Smooth muscle cell (in vitro differentiated cells): ENCODE data around the gene CCDC120. TPM values are rescaled to one million over a fixed set of nuclear protein-coding genes. Genes with fewer than 3 reads are reported as not detected.

Source experiments
- DNase-seq: peaks from one replicate; lab custom pipeline; 2025; ENCODE audit not compliant: unreplicated experiment; lab: John Stamatoyannopoulos, UW
- H2AFZ ChIP-seq: fragments of 200-600 bp; sonication (generic); 2 replicates; pipeline ENCODE4 v1.6.0; 2016; ENCODE audit warnings: antibody characterized with exemption, low read depth, mild to moderate bottlenecking
- H3F3A ChIP-seq: fragments of 200-600 bp; sonication (generic); 2 replicates; pipeline ENCODE4 v1.6.0; 2017; ENCODE audit warnings: antibody characterized with exemption, low read depth
- H3K27ac ChIP-seq: fragments of 200-600 bp; sonication (generic); 2 replicates; pipeline ENCODE4 v1.5.1; 2016; ENCODE audit warnings: low read depth, mild to moderate bottlenecking
- H3K27me3 ChIP-seq: fragments of 200-600 bp; sonication (generic); 2 replicates; pipeline ENCODE4 v1.6.1; 2016; ENCODE audit warnings: low read depth, mild to moderate bottlenecking
- H3K36me3 ChIP-seq: fragments of 200-600 bp; sonication (generic); 2 replicates; pipeline ENCODE4 v1.5.1; 2016; ENCODE audit warnings: low read depth
- H3K4me1 ChIP-seq: fragments of 200-600 bp; sonication (generic); 2 replicates; pipeline ENCODE4 v1.5.1; 2016; ENCODE audit warnings: low read depth
- H3K4me2 ChIP-seq: fragments of 200-600 bp; sonication (generic); 2 replicates; pipeline ENCODE4 v1.6.0; 2016; ENCODE audit warnings: mild to moderate bottlenecking
- H3K4me3 ChIP-seq: fragments of 200-600 bp; sonication (generic); 2 replicates; pipeline ENCODE4 v1.5.1; 2016; ENCODE audit warnings: mild to moderate bottlenecking
- H3K79me2 ChIP-seq: fragments of 200-600 bp; sonication (generic); 2 replicates; pipeline ENCODE4 v1.6.0; 2016; ENCODE audit warnings: low read depth, mild to moderate bottlenecking
- H3K9ac ChIP-seq: fragments of 200-600 bp; sonication (generic); 2 replicates; pipeline ENCODE4 v1.6.0; 2016; ENCODE audit warnings: low read depth
- H3K9me3 ChIP-seq: fragments of 200-600 bp; sonication (generic); replicated peaks from 2 replicates; pipeline ENCODE4 v1.5.1; 2016; ENCODE audit warnings: low read depth
- H4K20me1 ChIP-seq: fragments of 200-600 bp; sonication (generic); 2 replicates; pipeline ENCODE4 v1.6.0; 2016; ENCODE audit warnings: low read depth
- CTCF ChIP-seq: fragments of 200-600 bp; sonication (generic); IDR thresholded peaks from 2 replicates; pipeline ENCODE4 v1.5.1; 2017; ENCODE audit warnings: borderline replicate concordance, mild to moderate bottlenecking, antibody characterized with exemption; ENCODE audit not compliant: insufficient read depth, poor library complexity, severe bottlenecking
- WGBS: methylation state at CpG from one replicate; pipeline ENCODE4 v1.1.7; 2016; ENCODE audit warnings: low lambda C conversion rate; 5-methylcytosine and 5-hydroxymethylcytosine counted together
- polyA plus RNA-seq: library from polyadenylated mRNA; unstranded; fragments of >200 nt; fragmentation: Nextera tagmentation; extraction: Ambion mirVana; gene quantifications from 2 replicates; pipeline ENCODE4 v1.2.1, GENCODE V29; 2016
- total RNA-seq: library from RNA; depleted of rRNA; stranded (reverse); fragments of >200 nt; gene quantifications from 2 replicates; pipeline ENCODE4 v1.2.3, GENCODE V29; 2014

CCDC120 gene
- total and polyA plus RNA-seq, 2 experiments from 2014 or later, result 2.0 to 5.4 TPM

- no peak for DNase-seq
- H3K36me3 ChIP-seq, result no peaks in the 10 kb centered on the region
- peak overlapping the region; percentile 98 for H3K27ac ChIP-seq
- H3K4me1 ChIP-seq, result peaks cover 15% of the 10 kb centered on the region
- no peaks in the 10 kb centered on the region for H3K9me3 ChIP-seq
- peaks cover 9% of the 10 kb centered on the region for H3F3A ChIP-seq
- H3K4me3 ChIP-seq, result peak overlapping the region; percentile 68
- WGBS, result 31% methylated on average over 7 of the region's 7 CpGs
- peak overlapping the region; percentile 88 for H3K4me2 ChIP-seq
- TF ChIP-seq CTCF, result no peak
- peaks cover 31% of the 10 kb centered on the region for H3K79me2 ChIP-seq
- H2AFZ ChIP-seq, result no peak overlapping the region
- peak overlapping the region; percentile 98 for H3K9ac ChIP-seq
- no peaks in the 10 kb centered on the region for H3K27me3 ChIP-seq
- no peaks in the 10 kb centered on the region for H4K20me1 ChIP-seq
Observed at GRCh38 chrX:49040376-49040955, 18.3 kb upstream of the CCDC120 start.

- Histone ChIP-seq H3K27ac (peak overlapping the region; percentile 98), H3K4me1 (peaks cover 15% of the 10 kb centered on the region), H4K20me1 (no peaks in the 10 kb centered on the region), H3K4me3 (peak overlapping the region; percentile 68), H2AFZ (no peak overlapping the region), H3K27me3 (no peaks in the 10 kb centered on the region), H3K79me2 (peaks cover 28% of the 10 kb centered on the region), H3K4me2 (peak overlapping the region; percentile 88), H3K9ac (peak overlapping the region; percentile 98), H3K36me3 (no peaks in the 10 kb centered on the region), H3F3A (peaks cover 9% of the 10 kb centered on the region), H3K9me3 (no peaks in the 10 kb centered on the region)
- TF ChIP-seq CTCF, result no peak
- WGBS, result 25% methylated on average over 10 of the region's 10 CpGs
- DNase-seq, result no peak
Observed at GRCh38 chrX:49041744-49042580, 16.8 kb upstream of the CCDC120 start.

- no peak for TF ChIP-seq CTCF
- H4K20me1 ChIP-seq, result no peaks in the 10 kb centered on the region
Observed at GRCh38 chrX:49042581-49043219, 16.1 kb upstream of the CCDC120 start.

More at GRCh38 chrX:49042581-49043219, 16.1 kb upstream of the CCDC120 start:
- Histone ChIP-seq H3K9ac (peak overlapping the region; percentile 98), H3F3A (peaks cover 9% of the 10 kb centered on the region), H3K27ac (peak overlapping the region; percentile 98), H3K4me2 (peak overlapping the region; percentile 88), H3K4me3 (peak overlapping the region; percentile 68), H3K79me2 (peaks cover 23% of the 10 kb centered on the region), H3K9me3 (no peaks in the 10 kb centered on the region), H3K27me3 (no peaks in the 10 kb centered on the region), H3K4me1 (peaks cover 15% of the 10 kb centered on the region), H3K36me3 (no peaks in the 10 kb centered on the region), H2AFZ (no peak overlapping the region)
- DNase-seq, result peak; percentile 22
- WGBS, result 36% methylated on average over 27 of the region's 29 CpGs
